Heart right ventricle (tissue), 16 donors: ENCODE measurements around the gene RABGGTB. TPM values are rescaled to one million over a fixed set of nuclear protein-coding genes. Genes with fewer than 3 reads are reported as not detected.
A peak's percentile ranks its signal among the peaks of the same experiment; 100 is the strongest.
"Not testable (repeated sequence)": the region's sequence is repeated elsewhere in the genome, so short reads cannot be mapped to it uniquely, and the experiment has no call there.

Experiments
- ATAC-seq, 8 donors: fragments of 200-7000 bp; cut with Tn5 transposase; one replicate each; pipeline ENCODE4 v1.9.1; 2020; ENCODE audit warnings: mild to moderate bottlenecking in 8 of 8, moderate library complexity in 8 of 8, moderate number of reproducible peaks in 1 of 8
- DNase-seq, 2 donors: peaks; one replicate each; pipeline ENCODE4 v3.0.0-alpha.2; 2020
- H3K27ac ChIP-seq, 10 donors: fragments of 200-600 bp; sonication (generic) in 2 of 10; one replicate each; pipeline versions ENCODE4 v1.5.0 to v1.8.0; 2020 to 2022; ENCODE audit warnings: mild to moderate bottlenecking in 3 of 10
- H3K27me3 ChIP-seq, 7 donors: fragments of 200-600 bp; one replicate each; pipeline ENCODE4 v1.8.0; 2021 to 2022; ENCODE audit warnings: mild to moderate bottlenecking in 2 of 7
- H3K36me3 ChIP-seq, 9 donors: fragments of 200-600 bp; sonication (generic) in 1 of 9; one replicate each; pipeline versions ENCODE4 v1.5.0 to v1.8.0; 2020 to 2022; ENCODE audit warnings: mild to moderate bottlenecking in 2 of 9
- H3K4me1 ChIP-seq, 9 donors: fragments of 200-600 bp; sonication (generic) in 1 of 9; one replicate each; pipeline versions ENCODE4 v1.5.0 to v1.8.0; 2020 to 2022; ENCODE audit warnings: mild to moderate bottlenecking in 4 of 9
- H3K4me3 ChIP-seq, 10 donors: fragments of 200-600 bp; sonication (generic) in 2 of 10; one replicate each; pipeline versions ENCODE4 v1.5.0 to v1.8.0; 2020 to 2022; ENCODE audit warnings: mild to moderate bottlenecking in 7 of 10, moderate library complexity in 2 of 10
- H3K9me3 ChIP-seq, 11 donors: fragments of 200-600 bp in 10 of 11; sonication (generic) in 2 of 11; one replicate each; pipeline versions ENCODE4 v1.5.0 to v1.8.0; 2013 to 2022; ENCODE audit warnings: mild to moderate bottlenecking in 2 of 11, control low read depth in 1 of 11, moderate library complexity in 1 of 11
- CTCF ChIP-seq, 9 donors: fragments of 200-600 bp; sonication (generic) in 2 of 9; IDR thresholded peaks; one replicate each; pipeline versions ENCODE4 v1.5.0 to v1.8.0; 2021 to 2022; ENCODE audit warnings: antibody characterized with exemption in 9 of 9, mild to moderate bottlenecking in 5 of 9, moderate library complexity in 1 of 9
- WGBS, 2 donors: extraction: QIAGEN DNeasy Blood & Tissue Kit; methylation state at CpG; one replicate each; pipeline ENCODE4 v1.1.7; 2013; ENCODE audit warnings: inconsistent platforms in 1 of 2; 5-methylcytosine and 5-hydroxymethylcytosine counted together
- intact Hi-C, 10 donors: fragments of 100-400 bp; cut with DNase I; formaldehyde crosslinking; loops; one replicate each; pipeline versions ENCODE4 v1.11.1 to v1.14.2; 2022
- polyA plus RNA-seq, 2 donors: library from polyadenylated mRNA; stranded (reverse); fragments of 200-250 nt; gene quantifications; one replicate each; pipeline ENCODE4 v1.2.3, GENCODE V29; 2013
- total RNA-seq, 10 donors: library from RNA; stranded (reverse); fragmentation: NEBNext Ultra II Directional in 3 of 10; extraction: Animal tissue kit (Norgen Biotek cat#: 25700) in 3 of 10; gene quantifications; one replicate each; pipeline versions ENCODE4 v1.2.1 to v1.2.4, GENCODE V29; 2021 to 2023
- donor health status: Arrhythmogenic right ventricular cardiomyopathy.
- donor health status: ischemic (EF 13 %, LVEDD 7.1; RV severe dilation, severe dysfunction).
- donor health status: healthy with polysubstance abuse.
- donor health status: DM: no; HTN: yes; CAD: no.
- donor health status: DM: no; HTN: no; CAD: no.
- donor health status: ischemic (EF 25% LVEDD 6.9; RV normal size, moderate dysfunction).
- donor health status: ischemic (EF 25% LVEDD 5.7; RV mildly dilated, moderate dysfunction).
- donor health status: healthy.
- donor health status: DM: yes; HTN: yes; CAD: no.
- donor health status: Ischemic cardiomyopathy.
- donor health status: ischemic (EF 35%, LVEDD 5.7; RV mildly dilated, moderate dysfunction).
- donor health status: nonischemic (EF 11% LVEDD 7.7; RV severe dilation, severe dysfunction).
- donor health status: DM: yes; HTN: yes; CAD: no.
- donor health status: PGD.
- donor health status: ischemic (EF 29% LVEDD 5.4; RV normal size, mild dysfunction).
- donor health status: nonischemic (EF 23%, LVEDD 6.1; RV moderate dilation, normal function).

RABGGTB gene
- total and polyA plus RNA-seq, 12 donors = 48.3 to 75.7 (median 64.3) TPM

GRCh38 chr1:75771978-75772377 lies 14.1 kb upstream of the RABGGTB start:
- Histone ChIP-seq H3K36me3 (no peaks in the 10 kb centered on the region), H3K9me3 (no peaks in the 10 kb centered on the region), H3K4me3 (no peak overlapping the region), H3K27me3 (no peaks in the 10 kb centered on the region), H3K4me1 (no peaks in the 10 kb centered on the region), H3K27ac (no peak overlapping the region)
- DNase-seq (no peak), ATAC-seq (no peak)
- intact Hi-C loops = no loop called here
- no peak for TF ChIP-seq CTCF (IDR thresholded peaks at IDR 0.05)
- 77 to 81% methylated on average over 3 of the region's 3 CpGs for WGBS, 2 donors

GRCh38 chr1:75777812-75778211 lies 8.2 kb upstream of the RABGGTB start:
- ATAC-seq, DNase-seq, H3K27me3 ChIP-seq, H3K36me3 ChIP-seq, H3K4me3 ChIP-seq, H3K9me3 ChIP-seq, H3K27ac ChIP-seq, intact Hi-C loops, H3K4me1 ChIP-seq: not testable (repeated sequence)
- WGBS, 2 donors = 79 to 95% methylated on average over 4 of the region's 4 CpGs

GRCh38 chr1:75778694-75779093 lies 7.4 kb upstream of the RABGGTB start:
- H3K4me3 ChIP-seq, DNase-seq, H3K4me1 ChIP-seq, H3K27me3 ChIP-seq, H3K36me3 ChIP-seq, H3K27ac ChIP-seq, ATAC-seq, intact Hi-C loops, H3K9me3 ChIP-seq: not testable (repeated sequence)
- WGBS, 2 donors = 93 to 95% methylated on average over 5 of the region's 5 CpGs

- WGBS, 2 donors = 73 to 78% methylated on average over 4 of the region's 4 CpGs
These were observed 5.9 kb upstream of the RABGGTB start for GRCh38 chr1:75780183-75780582.

GRCh38 chr1:75783920-75784319 lies 2.1 kb upstream of the RABGGTB start:
- DNase-seq, H3K9me3 ChIP-seq, H3K4me3 ChIP-seq, ATAC-seq, H3K27ac ChIP-seq, H3K27me3 ChIP-seq: not testable (repeated sequence)
- Histone ChIP-seq H3K4me1 (peaks cover 6 to 29% (median 20%) of the 10 kb centered on the region in 9 donors), H3K36me3 (peaks cover 0 to 15% (median 0%) of the 10 kb centered on the region in 9 donors)
- 87 to 96% methylated on average over 4 of the region's 4 CpGs for WGBS, 2 donors
- intact Hi-C loops = loop anchor here in 2 of 10 donors (10.0 kb wide), 2 partner anchors 49 to 59 kb away; partner anchors contain the start of gene ACADM (in 1 of the 2)

More at GRCh38 chr1:75780183-75780582, 5.9 kb upstream of the RABGGTB start:
- H3K4me1 ChIP-seq, H3K9me3 ChIP-seq, DNase-seq, H3K4me3 ChIP-seq, ATAC-seq, H3K27ac ChIP-seq, H3K27me3 ChIP-seq, H3K36me3 ChIP-seq: not testable (repeated sequence)
- intact Hi-C loops = loop anchor here in 2 of 10 donors (10.0 kb wide), 2 partner anchors 45 to 55 kb away; partner anchors contain the start of gene ACADM (in 1 of the 2)

- Histone ChIP-seq H3K27me3 (no peaks in the 10 kb centered on the region), H3K27ac (peak overlapping the region; percentile 51 to 96 (median 86)), H3K4me1 (peaks cover 6 to 45% (median 36%) of the 10 kb centered on the region in 9 donors), H3K4me3 (peak overlapping the region; percentile 58 to 90 (median 72)), H3K9me3 (no peaks in the 10 kb centered on the region), H3K36me3 (peaks cover 0 to 30% (median 0%) of the 10 kb centered on the region in 9 donors)
- ATAC-seq (peak; percentile 36 to 63 (median 56)), DNase-seq (no peak)
- TF ChIP-seq CTCF (IDR thresholded peaks at IDR 0.05) = no peak
- WGBS, 2 donors = 12% methylated on average over 9 of the region's 9 CpGs
- intact Hi-C loops = loop anchor here in 6 of 10 donors (5.0 to 10.0 kb wide), 4 partner anchors 51 to 63 kb away; partner anchors contain the start of gene ACADM (in 2 of the 6)
These were observed 605 bp upstream of the RABGGTB start for GRCh38 chr1:75785320-75785982.
